GM12872 (cell line): ENCODE measurements around the gene STARD3.

Experiments used
- TF ChIP-seq, protein P1 (sequence below): IDR thresholded peaks from 3 replicates; pipeline ENCODE4 v1.5.1; 2011; ENCODE audit warnings: low read depth, mild to moderate bottlenecking, low read length, moderate library complexity; ENCODE audit not compliant: insufficient read depth

The STARD3 gene

DNA sequence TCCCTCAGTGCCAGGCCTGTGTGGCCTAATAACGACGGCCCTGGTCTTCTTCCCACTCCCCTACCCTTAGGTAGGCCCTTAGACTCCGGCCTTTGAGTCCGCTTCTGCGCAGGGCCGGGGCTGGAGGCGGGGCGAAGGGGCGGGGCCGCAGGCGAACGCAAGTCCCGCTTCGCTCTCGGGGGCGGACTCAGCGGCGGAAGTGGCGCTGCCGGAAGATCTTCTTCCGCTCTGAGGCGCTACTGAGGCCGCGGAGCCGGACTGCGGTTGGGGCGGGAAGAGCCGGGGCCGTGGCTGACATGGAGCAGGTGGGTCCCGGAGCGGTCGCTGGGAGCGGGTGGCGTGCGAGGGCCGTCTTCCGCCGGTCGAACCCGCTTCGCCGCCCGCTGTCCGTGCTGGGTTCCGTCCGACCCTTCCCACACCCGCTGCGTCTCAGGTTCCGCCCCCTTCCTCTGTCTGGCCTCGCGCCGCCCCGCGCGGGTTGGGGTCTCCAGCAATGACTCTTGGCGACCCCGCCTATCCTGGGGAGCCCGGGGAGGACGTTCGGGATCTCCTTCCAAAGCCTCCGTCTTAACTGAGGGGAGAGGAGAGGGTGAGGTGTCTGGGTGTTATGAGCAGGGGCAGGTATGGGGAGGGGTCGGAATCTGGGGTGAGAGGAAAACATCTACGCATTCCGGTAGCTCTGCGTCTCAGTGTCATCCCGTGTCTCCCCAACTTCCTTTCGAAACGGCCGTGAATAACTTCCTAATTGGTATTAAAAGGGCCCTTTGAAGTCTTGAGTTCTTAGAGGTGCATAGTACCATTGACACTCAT lies at the start of gene STARD3:
Gene STARD3, plus strand, starts transcription at position 218 of the 810 bp plus-strand sequence. CDS start 16,388 bp downstream, outside the sequence.
- TF ChIP-seq, protein P1, sequence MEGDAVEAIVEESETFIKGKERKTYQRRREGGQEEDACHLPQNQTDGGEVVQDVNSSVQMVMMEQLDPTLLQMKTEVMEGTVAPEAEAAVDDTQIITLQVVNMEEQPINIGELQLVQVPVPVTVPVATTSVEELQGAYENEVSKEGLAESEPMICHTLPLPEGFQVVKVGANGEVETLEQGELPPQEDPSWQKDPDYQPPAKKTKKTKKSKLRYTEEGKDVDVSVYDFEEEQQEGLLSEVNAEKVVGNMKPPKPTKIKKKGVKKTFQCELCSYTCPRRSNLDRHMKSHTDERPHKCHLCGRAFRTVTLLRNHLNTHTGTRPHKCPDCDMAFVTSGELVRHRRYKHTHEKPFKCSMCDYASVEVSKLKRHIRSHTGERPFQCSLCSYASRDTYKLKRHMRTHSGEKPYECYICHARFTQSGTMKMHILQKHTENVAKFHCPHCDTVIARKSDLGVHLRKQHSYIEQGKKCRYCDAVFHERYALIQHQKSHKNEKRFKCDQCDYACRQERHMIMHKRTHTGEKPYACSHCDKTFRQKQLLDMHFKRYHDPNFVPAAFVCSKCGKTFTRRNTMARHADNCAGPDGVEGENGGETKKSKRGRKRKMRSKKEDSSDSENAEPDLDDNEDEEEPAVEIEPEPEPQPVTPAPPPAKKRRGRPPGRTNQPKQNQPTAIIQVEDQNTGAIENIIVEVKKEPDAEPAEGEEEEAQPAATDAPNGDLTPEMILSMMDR: 0 out of 3 replicates have a peak, but pooled peaks have one; percentile 5

DNA sequence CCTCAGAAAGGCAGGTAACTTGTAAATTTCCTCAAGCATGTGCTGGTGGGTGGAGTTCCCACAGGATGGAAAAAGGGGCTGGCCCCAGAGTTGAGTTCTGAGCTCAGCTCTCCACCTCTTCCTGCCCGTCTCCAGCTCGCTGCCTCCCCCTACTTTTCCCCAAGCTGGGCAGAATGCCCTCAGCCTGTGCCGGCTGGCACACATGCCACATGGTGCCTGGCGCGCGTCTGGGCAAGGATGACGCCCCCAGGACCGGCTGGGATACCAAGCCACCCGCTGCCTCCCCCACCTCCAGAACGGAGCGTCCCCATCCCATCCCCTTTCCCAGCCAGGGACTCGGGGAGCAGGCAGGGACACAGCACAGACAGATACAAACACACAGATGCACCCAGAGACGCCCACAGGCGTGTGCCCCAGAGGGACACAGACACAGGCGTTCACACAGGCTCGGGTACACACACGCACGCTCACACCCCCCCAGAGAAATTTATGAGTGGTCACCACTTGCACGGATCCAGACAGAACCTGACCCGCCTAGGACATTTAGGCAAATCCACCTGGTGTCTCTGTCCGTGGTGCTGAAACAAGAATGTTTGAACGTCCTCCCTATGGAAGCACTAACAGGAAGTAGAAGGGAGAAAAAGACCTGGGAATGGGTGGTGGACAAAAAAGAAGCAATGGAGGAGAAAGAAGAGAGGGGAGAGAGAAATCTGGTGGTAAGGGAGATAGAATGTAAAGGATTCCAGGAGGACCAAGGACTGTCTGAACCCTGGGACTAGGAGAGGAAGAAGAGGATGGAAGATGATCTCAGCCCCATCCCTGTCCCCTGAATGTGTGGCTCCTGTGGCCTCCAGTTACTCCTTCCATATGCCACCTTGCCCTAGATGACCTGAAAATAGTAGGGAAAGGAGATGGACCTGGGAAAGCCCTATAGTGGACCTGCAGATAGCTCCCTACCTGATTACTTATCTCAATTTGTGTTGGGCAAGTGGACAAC lies 44.7 kb upstream of the STARD3 start:
- TF ChIP-seq, protein P1: no peak

DNA sequence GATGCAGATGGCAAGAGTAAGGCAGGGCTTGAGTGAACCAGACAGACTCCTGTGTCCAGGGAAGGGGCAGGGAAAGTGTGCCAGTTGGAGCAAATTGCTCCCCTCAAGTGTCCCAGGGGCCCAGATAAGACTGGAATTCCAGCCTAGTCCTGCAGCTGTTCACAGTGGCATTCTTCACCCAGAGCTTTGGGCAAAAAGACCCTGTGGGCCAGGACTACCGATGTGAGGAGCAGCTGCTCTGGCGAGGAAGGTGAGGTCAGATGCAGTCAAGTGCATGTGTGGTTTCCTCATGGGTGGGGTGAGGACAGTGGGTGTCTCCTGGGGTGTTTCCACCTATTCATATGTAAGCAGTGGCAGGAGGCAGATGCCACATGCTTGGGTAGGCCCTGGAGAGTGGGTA lies 43.6 kb upstream of the STARD3 start:
- TF ChIP-seq, protein P1: no peak

DNA sequence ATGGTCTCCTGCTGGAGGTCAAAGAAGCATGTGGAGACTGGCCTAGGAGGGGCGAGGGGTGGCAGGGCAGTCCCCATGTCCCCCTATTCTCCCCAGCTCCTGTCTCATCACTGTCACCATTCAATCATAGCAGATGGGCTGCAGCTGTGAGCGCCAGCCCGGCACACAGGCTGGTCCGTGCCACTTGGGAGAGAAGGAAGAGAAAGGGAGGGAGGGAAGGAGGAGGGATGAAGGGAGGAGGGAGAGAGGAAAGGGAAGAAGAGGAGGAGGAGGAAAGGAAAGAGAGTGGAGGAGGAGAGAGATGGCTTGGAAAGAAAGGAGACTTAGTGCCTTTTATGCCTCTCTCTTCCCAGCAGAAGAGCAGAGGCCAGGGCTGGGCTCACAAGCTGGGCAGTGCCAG lies 41.6 kb upstream of the STARD3 start:
- TF ChIP-seq, protein P1: no peak

DNA sequence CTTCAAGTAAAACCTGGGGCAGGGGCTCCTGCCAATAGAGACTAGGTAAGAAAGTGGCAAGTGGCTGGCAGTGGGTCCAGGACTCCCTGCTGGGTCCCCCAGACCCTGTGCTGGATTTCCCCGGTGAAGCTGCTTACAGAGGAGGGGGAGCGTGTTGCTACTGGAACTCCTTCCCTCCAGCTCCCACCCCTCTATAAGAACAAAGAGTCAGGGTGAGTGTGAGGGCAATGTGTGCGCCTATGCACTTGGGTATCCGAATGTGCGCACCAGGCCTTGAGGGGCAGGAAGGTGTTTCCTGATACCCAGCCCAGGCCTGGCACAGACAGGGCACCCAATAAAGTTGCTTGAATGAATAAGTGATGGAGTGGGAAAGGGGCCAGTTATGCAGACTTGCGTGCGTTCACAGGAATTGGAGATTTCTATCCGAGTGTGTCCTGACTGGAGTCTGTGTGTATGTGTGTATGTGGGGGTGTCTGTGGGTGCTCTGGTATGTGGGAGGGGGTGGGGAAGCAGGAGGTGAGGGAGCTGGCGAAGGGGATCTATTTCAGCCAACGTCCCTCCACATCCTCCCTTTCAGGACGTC lies 40.9 kb upstream of the STARD3 start:
- TF ChIP-seq, protein P1: no peak

DNA sequence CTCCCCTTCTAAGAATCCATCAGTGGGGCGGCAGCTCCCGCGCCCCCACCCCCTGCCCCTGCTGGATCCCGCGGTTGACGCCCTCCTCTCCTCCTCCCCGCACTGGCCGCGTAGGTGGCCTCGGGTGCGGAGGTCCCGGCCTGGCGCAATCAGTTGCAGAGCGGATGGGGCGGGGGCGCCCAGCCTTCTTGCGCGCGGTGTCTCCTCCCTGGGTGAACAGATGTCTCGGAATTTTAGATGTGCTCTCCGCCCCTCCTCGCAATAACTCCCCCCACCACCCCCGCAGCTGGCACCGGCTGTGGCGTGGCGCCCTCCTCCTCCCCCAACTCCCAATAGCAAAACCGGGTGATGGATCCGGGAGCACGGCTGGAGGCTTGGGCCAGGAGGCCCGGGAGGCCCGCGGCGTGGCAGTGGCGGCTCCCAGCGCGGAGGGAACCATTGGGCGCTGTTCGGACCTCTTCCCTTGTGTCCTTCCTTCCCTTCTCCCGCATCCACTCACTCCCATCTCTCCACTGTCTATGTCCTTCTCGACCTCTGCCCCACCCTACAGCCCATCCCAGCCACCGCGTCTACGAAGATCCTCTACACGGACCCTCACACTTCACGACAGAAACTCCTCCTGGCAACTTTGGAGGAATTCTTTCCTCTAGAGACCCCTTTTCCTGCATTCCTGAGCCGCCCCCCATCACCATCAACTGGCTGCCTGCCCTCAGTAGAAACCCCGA lies 40.2 kb upstream of the STARD3 start:
- TF ChIP-seq, protein P1: no peak
